Spleen (tissue), 3 donors: ENCODE measurements around the gene FAM120A.

ENCODE experiments used
- POLR2A ChIP-seq, 3 donors: fragments of 450-650 bp; IDR thresholded peaks; one replicate each; pipeline ENCODE4 v1.5.1; 2017; ENCODE audit warnings: antibody characterized with exemption in 3 of 3, mild to moderate bottlenecking in 1 of 3
- POLR2AphosphoS5 ChIP-seq, 3 donors: sonication (generic); formaldehyde crosslinking; IDR thresholded peaks; one replicate each; pipeline ENCODE4 v1.5.1; 2017; ENCODE audit warnings: antibody characterized with exemption in 3 of 3

- no peak for TF ChIP-seq POLR2AphosphoS5 (IDR thresholded peaks at IDR 0.05)
- no peak for TF ChIP-seq POLR2A (IDR thresholded peaks at IDR 0.05)
These were observed 25.9 kb downstream of the FAM120A start for GRCh38 chr9:93477397-93477796.
